H9 (cell line): ENCODE data around the gene CASP8AP2. TPM values are rescaled to one million over a fixed set of nuclear protein-coding genes. Genes with fewer than 3 reads are reported as not detected.

Source experiments
- DNase-seq: peaks from one replicate; pipeline ENCODE4 v3.0.0-alpha.2; 2017
- H2AFZ ChIP-seq: one replicate; pipeline ENCODE4 v1.6.1; 2013; ENCODE audit warnings: mild to moderate bottlenecking, low read length, control low read depth, moderate library complexity
- H2AK5ac ChIP-seq: 2 replicates; pipeline ENCODE4 v1.6.1; 2013; ENCODE audit warnings: low read length, control low read depth, mixed read lengths; ENCODE audit not compliant: insufficient read length
- H2BK120ac ChIP-seq: one replicate; pipeline ENCODE4 v1.6.1; 2013; ENCODE audit warnings: low read depth, mild to moderate bottlenecking, low read length, control low read depth, inconsistent platforms; ENCODE audit not compliant: poor library complexity, severe bottlenecking
- H2BK12ac ChIP-seq: 2 replicates; pipeline ENCODE4 v1.6.1; 2013; ENCODE audit warnings: low read length, control low read depth, mixed read lengths, low read depth; ENCODE audit not compliant: insufficient read length
- H2BK15ac ChIP-seq: 2 replicates; pipeline ENCODE4 v1.6.1; 2013; ENCODE audit warnings: low read depth, low read length, control low read depth
- H2BK20ac ChIP-seq: one replicate; pipeline ENCODE4 v1.6.1; 2013; ENCODE audit warnings: low read depth, mild to moderate bottlenecking, low read length, control low read depth, inconsistent platforms; ENCODE audit not compliant: poor library complexity, severe bottlenecking
- H2BK5ac ChIP-seq: 2 replicates; pipeline ENCODE4 v1.6.1; 2013; ENCODE audit warnings: low read length, control low read depth, mixed read lengths; ENCODE audit not compliant: insufficient read length
- H3K14ac ChIP-seq: 2 replicates; pipeline ENCODE4 v1.6.1; 2013; ENCODE audit warnings: low read length, control low read depth; ENCODE audit not compliant: insufficient read depth
- H3K18ac ChIP-seq: 2 replicates; pipeline ENCODE4 v1.6.1; 2013; ENCODE audit warnings: low read depth, mild to moderate bottlenecking, mixed read lengths, low read length, control low read depth; ENCODE audit not compliant: insufficient read length
- H3K23ac ChIP-seq: 2 replicates; pipeline ENCODE4 v1.6.1; 2013; ENCODE audit warnings: low read length, control low read depth, mixed read lengths, low read depth; ENCODE audit not compliant: insufficient read length
- H3K23me2 ChIP-seq: 2 replicates; pipeline ENCODE4 v1.6.1; 2013; ENCODE audit warnings: low read depth, mild to moderate bottlenecking, mixed read lengths, low read length, control low read depth; ENCODE audit not compliant: insufficient read length, poor library complexity, severe bottlenecking
- H3K27ac ChIP-seq: 2 replicates; pipeline ENCODE4 v1.5.1; 2013; ENCODE audit warnings: low read length, control low read depth, mixed read lengths, low read depth; ENCODE audit not compliant: insufficient read length
- H3K27me3 ChIP-seq: 2 replicates; pipeline ENCODE4 v1.6.1; 2013; ENCODE audit warnings: low read length, control low read depth, inconsistent platforms; ENCODE audit not compliant: insufficient read depth
- H3K4ac ChIP-seq: 2 replicates; pipeline ENCODE4 v1.6.1; 2013; ENCODE audit warnings: low read depth, mild to moderate bottlenecking, control low read depth, inconsistent platforms, low read length, moderate library complexity
- H3K4me1 ChIP-seq: 2 replicates; pipeline ENCODE4 v1.6.1; 2013; ENCODE audit warnings: low read length, control low read depth, inconsistent platforms; ENCODE audit not compliant: insufficient read depth
- H3K4me2 ChIP-seq: 2 replicates; pipeline ENCODE4 v1.6.1; 2013; ENCODE audit warnings: low read length, control low read depth, mixed read lengths; ENCODE audit not compliant: insufficient read length, insufficient read depth
- H3K56ac ChIP-seq: 2 replicates; pipeline ENCODE4 v1.6.1; 2013; ENCODE audit warnings: low read depth, mild to moderate bottlenecking, mixed read lengths, low read length, control low read depth; ENCODE audit not compliant: insufficient read length
- H3K79me1 ChIP-seq: 2 replicates; pipeline ENCODE4 v1.6.1; 2013; ENCODE audit warnings: low read depth, mild to moderate bottlenecking, moderate library complexity, low read length, control low read depth, inconsistent platforms; ENCODE audit not compliant: insufficient read depth, poor library complexity, severe bottlenecking
- H3K79me2 ChIP-seq: 2 replicates; pipeline ENCODE4 v1.6.1; 2013; ENCODE audit warnings: low read length, control low read depth, inconsistent platforms; ENCODE audit not compliant: insufficient read depth
- H3K9ac ChIP-seq: 2 replicates; pipeline ENCODE4 v1.6.1; 2013; ENCODE audit warnings: low read length, control low read depth, mixed read lengths; ENCODE audit not compliant: insufficient read length; ENCODE audit errors: extremely low read depth
- H3K9me3 ChIP-seq: one replicate; pipeline ENCODE4 v1.6.1; 2013; ENCODE audit warnings: low read depth, low read length, inconsistent platforms; ENCODE audit not compliant: control insufficient read depth
- H3T11ph ChIP-seq: one replicate; pipeline ENCODE4 v1.6.1; 2013; ENCODE audit warnings: mild to moderate bottlenecking, low read length, control low read depth, inconsistent platforms
- H4K20me1 ChIP-seq: one replicate; pipeline ENCODE4 v1.6.1; 2013; ENCODE audit not compliant: control insufficient read depth, insufficient read length, insufficient read depth
- H4K5ac ChIP-seq: 2 replicates; pipeline ENCODE4 v1.6.1; 2013; ENCODE audit warnings: low read depth, mild to moderate bottlenecking, mixed read lengths, low read length, control low read depth; ENCODE audit not compliant: insufficient read length
- H4K8ac ChIP-seq: replicated peaks from 2 replicates; pipeline ENCODE4 v1.6.1; 2013; ENCODE audit warnings: low read length, control low read depth, mixed read lengths, low read depth; ENCODE audit not compliant: insufficient read length
- H4K91ac ChIP-seq: 2 replicates; pipeline ENCODE4 v1.6.1; 2013; ENCODE audit warnings: low read depth, mild to moderate bottlenecking, moderate library complexity, mixed read lengths, low read length, control low read depth; ENCODE audit not compliant: insufficient read length
- H3K27ac Mint-ChIP-seq, 3 experiments: 2 replicates in 2 of 3; 3 replicates in 1 of 3; pipeline ENCODE4 v1.8.0; 2020 to 2021; ENCODE audit warnings: mixed read lengths in 3 of 3, mild to moderate bottlenecking in 1 of 3, moderate library complexity in 1 of 3
- H3K27me3 Mint-ChIP-seq: 2 replicates; pipeline ENCODE4 v1.8.0; 2021; ENCODE audit warnings: low read depth, mild to moderate bottlenecking, moderate library complexity, mixed read lengths
- H3K36me3 Mint-ChIP-seq, 3 experiments: 2 replicates in 2 of 3; 3 replicates in 1 of 3; pipeline ENCODE4 v1.8.0; 2020 to 2021; ENCODE audit warnings: low read depth in 3 of 3, mixed read lengths in 3 of 3; ENCODE audit not compliant: insufficient read depth in 1 of 3
- H3K4me1 Mint-ChIP-seq, 2 experiments: 2 replicates each; pipeline ENCODE4 v1.8.0; 2020; ENCODE audit warnings: mixed read lengths in 2 of 2
- H3K4me3 Mint-ChIP-seq, 2 experiments: 2 replicates in 1 of 2; 3 replicates in 1 of 2; pipeline ENCODE4 v1.8.0; 2020 to 2021; ENCODE audit warnings: mild to moderate bottlenecking in 2 of 2, mixed read lengths in 2 of 2, moderate library complexity in 1 of 2
- H3K9me3 Mint-ChIP-seq, 2 experiments: 2 replicates in 1 of 2; 3 replicates in 1 of 2; pipeline ENCODE4 v1.8.0; 2020; ENCODE audit warnings: mild to moderate bottlenecking in 2 of 2, mixed read lengths in 2 of 2, moderate library complexity in 1 of 2
- CTCF ChIP-seq: fragments of 200-600 bp; sonication (generic); conservative IDR thresholded peaks from 3 replicates; pipeline ENCODE4 v1.8.0; 2021; ENCODE audit warnings: antibody characterized with exemption, mild to moderate bottlenecking
- WGBS: extraction: QIAGEN DNeasy Blood & Tissue Kit; methylation state at CpG from one replicate; pipeline ENCODE4 v1.1.7; 2013; ENCODE audit warnings: missing lambda C conversion rate, low lambda C conversion rate, mixed read lengths; ENCODE audit not compliant: insufficient read length; ENCODE audit errors: extremely low coverage; 5-methylcytosine and 5-hydroxymethylcytosine counted together
- total RNA-seq: library from RNA; stranded (reverse); gene quantifications from 2 replicates; pipeline ENCODE4 v1.2.1, GENCODE V29; 2021

Gene CASP8AP2
- total RNA-seq, 1 experiment from 2014 or later = 33.6 TPM

GRCh38 chr6:89797317-89797716 is 32.4 kb upstream of the CASP8AP2 start:
- H3K4me1 Mint-ChIP-seq = peaks cover 21 to 38% of the 10 kb centered on the region in 2 experiments
- Histone ChIP-seq H3K27me3 (no peaks in the 10 kb centered on the region), H4K5ac (no peak overlapping the region), H3K23ac (no peak overlapping the region), H4K8ac (no peak overlapping the region), H3K14ac (no peak overlapping the region), H2BK20ac (no peak overlapping the region), H3K4me2 (no peak overlapping the region), H3K56ac (no peak overlapping the region), H3T11ph (no peak overlapping the region), H2BK120ac (no peak overlapping the region), H2AK5ac (no peak overlapping the region), H3K79me1 (no peaks in the 10 kb centered on the region), H3K4ac (no peak overlapping the region), H3K23me2 (no peaks in the 10 kb centered on the region), H3K79me2 (peaks cover 7% of the 10 kb centered on the region; the same call in 1 of the 2 replicates), H3K27ac (no peak overlapping the region), H2BK12ac (no peak overlapping the region), H2BK5ac (no peak overlapping the region), H2AFZ (no peak overlapping the region), H3K18ac (no peak overlapping the region), H3K9ac (no peak overlapping the region), H2BK15ac (no peak overlapping the region), H3K9me3 (no peaks in the 10 kb centered on the region), H3K4me1 (no peaks in the 10 kb centered on the region; the same call in 1 of the 2 replicates), H4K91ac (no peak overlapping the region), H4K20me1 (no peaks in the 10 kb centered on the region)
- peaks cover 61 to 82% (median 61%) of the 10 kb centered on the region in 3 experiments for H3K36me3 Mint-ChIP-seq
- no peak for DNase-seq
- WGBS = no CpG with 5 or more reads among the region's 7 CpGs
- no peaks in the 10 kb centered on the region for H3K27me3 Mint-ChIP-seq
- TF ChIP-seq CTCF = no peak
- peak overlapping the region in 2 of 3 experiments; percentile 25 to 73; a peak in 4 of 7 replicates for H3K27ac Mint-ChIP-seq
- H3K9me3 Mint-ChIP-seq = no peaks in the 10 kb centered on the region
- no peak overlapping the region for H3K4me3 Mint-ChIP-seq
